ENCODE measurements around the gene ERAL1. TPM values are rescaled to one million over a fixed set of nuclear protein-coding genes. Genes with fewer than 3 reads are reported as not detected.

The ERAL1 gene
- total and polyA plus RNA-seq, 2 donors (not counting 1 experiment from before 2014, with no cell fraction given), result 25.4 to 39.0 TPM

DNA sequence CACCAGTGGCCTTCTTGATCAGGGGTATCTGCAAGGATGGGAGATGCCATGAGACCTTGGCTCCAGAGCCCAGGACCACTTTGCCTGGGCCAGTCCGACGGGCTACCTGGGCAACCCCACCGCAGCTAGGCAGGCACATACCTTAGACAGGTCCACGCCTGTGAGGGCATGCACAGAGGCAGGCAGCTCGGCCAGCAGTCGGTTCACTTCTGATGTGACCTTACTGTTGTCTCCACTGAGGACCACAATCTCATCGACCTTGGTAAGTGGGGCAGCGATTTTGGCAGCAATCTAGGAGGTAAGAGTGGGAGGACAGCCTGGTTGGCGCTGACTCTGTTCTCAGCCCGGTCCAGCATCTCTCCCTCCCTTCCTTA is 25.7 kb downstream of the ERAL1 start:
- Histone ChIP-seq H3K27ac (ENCODE audit: insufficient read depth, low read length) (no peak overlapping the region), H3K79me2 (ENCODE audit: control insufficient read depth, insufficient read depth, low read length) (no peaks in the 10 kb centered on the region), H2AFZ (ENCODE audit: low read length) (no peak overlapping the region), H3K9ac (ENCODE audit: insufficient read depth, low read length) (no peak overlapping the region), H3K4me2 (ENCODE audit: extremely low read depth, insufficient read depth, low read length) (no peak overlapping the region), H3K27me3 (ENCODE audit: control insufficient read depth, insufficient read depth, low read length) (no peaks in the 10 kb centered on the region), H3K4me1 (ENCODE audit: control insufficient read depth, extremely low read depth, insufficient read depth, low read length) (no peaks in the 10 kb centered on the region), H4K20me1 (ENCODE audit: control insufficient read depth, extremely low read depth, insufficient read depth, low read length) (no peaks in the 10 kb centered on the region), H3K9me3 (ENCODE audit: control insufficient read depth, insufficient read depth, low read depth, low read length) (no peaks in the 10 kb centered on the region), H3K36me3 (ENCODE audit: control insufficient read depth, insufficient read depth, low read length) (peaks cover 33% of the 10 kb centered on the region), H3K4me3 (replicated peaks in 1 of 4; ENCODE audit: control extremely low read depth in 1 of 4, insufficient read depth in 1 of 4, low read depth in 3 of 4, low read length in 4 of 4) (no peak overlapping the region)
- TF ChIP-seq EZH2 (IDR thresholded peaks at IDR 0.05; ENCODE audit: low read length, missing control alignments), result no peak
- TF ChIP-seq, protein P1, sequence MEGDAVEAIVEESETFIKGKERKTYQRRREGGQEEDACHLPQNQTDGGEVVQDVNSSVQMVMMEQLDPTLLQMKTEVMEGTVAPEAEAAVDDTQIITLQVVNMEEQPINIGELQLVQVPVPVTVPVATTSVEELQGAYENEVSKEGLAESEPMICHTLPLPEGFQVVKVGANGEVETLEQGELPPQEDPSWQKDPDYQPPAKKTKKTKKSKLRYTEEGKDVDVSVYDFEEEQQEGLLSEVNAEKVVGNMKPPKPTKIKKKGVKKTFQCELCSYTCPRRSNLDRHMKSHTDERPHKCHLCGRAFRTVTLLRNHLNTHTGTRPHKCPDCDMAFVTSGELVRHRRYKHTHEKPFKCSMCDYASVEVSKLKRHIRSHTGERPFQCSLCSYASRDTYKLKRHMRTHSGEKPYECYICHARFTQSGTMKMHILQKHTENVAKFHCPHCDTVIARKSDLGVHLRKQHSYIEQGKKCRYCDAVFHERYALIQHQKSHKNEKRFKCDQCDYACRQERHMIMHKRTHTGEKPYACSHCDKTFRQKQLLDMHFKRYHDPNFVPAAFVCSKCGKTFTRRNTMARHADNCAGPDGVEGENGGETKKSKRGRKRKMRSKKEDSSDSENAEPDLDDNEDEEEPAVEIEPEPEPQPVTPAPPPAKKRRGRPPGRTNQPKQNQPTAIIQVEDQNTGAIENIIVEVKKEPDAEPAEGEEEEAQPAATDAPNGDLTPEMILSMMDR (conservative IDR thresholded peaks at IDR 0.05 in 1 of 2, IDR thresholded peaks at IDR 0.05 in 1 of 2; ENCODE audit: low read depth in 1 of 2, low read length in 2 of 2), result no peak
- DNase-seq (ENCODE audit: low read depth in 2 of 2), result no peak

DNA sequence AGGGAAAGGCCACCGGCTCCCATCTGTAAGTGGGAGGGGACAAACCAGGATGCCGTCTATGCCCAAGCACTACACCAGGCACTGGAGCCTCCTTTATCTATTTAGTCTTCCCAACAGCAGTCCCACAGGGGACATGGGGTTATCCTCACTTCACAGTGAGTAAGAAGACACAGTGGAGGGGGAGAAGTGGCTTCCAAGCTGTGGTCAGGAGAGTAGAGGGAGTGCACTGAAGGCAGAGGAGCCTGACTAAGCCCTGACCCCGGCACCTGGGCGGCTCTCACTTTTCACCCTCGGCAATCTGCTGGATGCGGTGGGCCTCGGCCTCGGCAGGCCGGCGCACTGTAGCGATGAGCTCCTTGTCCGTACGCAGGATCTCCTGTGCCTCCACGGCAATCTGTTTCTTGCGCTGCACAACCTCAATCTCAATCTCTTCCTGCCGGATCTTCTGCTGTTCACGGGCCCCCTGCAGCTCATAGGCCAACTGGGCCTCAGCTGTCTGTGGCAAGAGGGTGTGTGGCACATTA is 26.8 kb downstream of the ERAL1 start:
- Histone ChIP-seq H2AFZ (ENCODE audit: low read length) (no peak overlapping the region), H3K9me3 (ENCODE audit: control insufficient read depth, insufficient read depth, low read depth, low read length) (no peaks in the 10 kb centered on the region), H4K20me1 (ENCODE audit: control insufficient read depth, extremely low read depth, insufficient read depth, low read length) (no peaks in the 10 kb centered on the region), H3K4me1 (ENCODE audit: control insufficient read depth, extremely low read depth, insufficient read depth, low read length) (no peaks in the 10 kb centered on the region), H3K27ac (ENCODE audit: insufficient read depth, low read length) (no peak overlapping the region), H3K79me2 (ENCODE audit: control insufficient read depth, insufficient read depth, low read length) (no peaks in the 10 kb centered on the region), H3K36me3 (ENCODE audit: control insufficient read depth, insufficient read depth, low read length) (peaks cover 35% of the 10 kb centered on the region), H3K4me2 (ENCODE audit: extremely low read depth, insufficient read depth, low read length) (no peak overlapping the region), H3K9ac (ENCODE audit: insufficient read depth, low read length) (no peak overlapping the region), H3K27me3 (ENCODE audit: control insufficient read depth, insufficient read depth, low read length) (no peaks in the 10 kb centered on the region), H3K4me3 (replicated peaks in 1 of 4; ENCODE audit: control extremely low read depth in 1 of 4, insufficient read depth in 1 of 4, low read depth in 3 of 4, low read length in 4 of 4) (no peak overlapping the region)
- DNase-seq (ENCODE audit: low read depth in 2 of 2), result no peak
- TF ChIP-seq, protein P1 (conservative IDR thresholded peaks at IDR 0.05 in 1 of 2, IDR thresholded peaks at IDR 0.05 in 1 of 2; ENCODE audit: low read depth in 1 of 2, low read length in 2 of 2), result no peak
- no peak for TF ChIP-seq EZH2 (IDR thresholded peaks at IDR 0.05; ENCODE audit: low read length, missing control alignments)

DNA sequence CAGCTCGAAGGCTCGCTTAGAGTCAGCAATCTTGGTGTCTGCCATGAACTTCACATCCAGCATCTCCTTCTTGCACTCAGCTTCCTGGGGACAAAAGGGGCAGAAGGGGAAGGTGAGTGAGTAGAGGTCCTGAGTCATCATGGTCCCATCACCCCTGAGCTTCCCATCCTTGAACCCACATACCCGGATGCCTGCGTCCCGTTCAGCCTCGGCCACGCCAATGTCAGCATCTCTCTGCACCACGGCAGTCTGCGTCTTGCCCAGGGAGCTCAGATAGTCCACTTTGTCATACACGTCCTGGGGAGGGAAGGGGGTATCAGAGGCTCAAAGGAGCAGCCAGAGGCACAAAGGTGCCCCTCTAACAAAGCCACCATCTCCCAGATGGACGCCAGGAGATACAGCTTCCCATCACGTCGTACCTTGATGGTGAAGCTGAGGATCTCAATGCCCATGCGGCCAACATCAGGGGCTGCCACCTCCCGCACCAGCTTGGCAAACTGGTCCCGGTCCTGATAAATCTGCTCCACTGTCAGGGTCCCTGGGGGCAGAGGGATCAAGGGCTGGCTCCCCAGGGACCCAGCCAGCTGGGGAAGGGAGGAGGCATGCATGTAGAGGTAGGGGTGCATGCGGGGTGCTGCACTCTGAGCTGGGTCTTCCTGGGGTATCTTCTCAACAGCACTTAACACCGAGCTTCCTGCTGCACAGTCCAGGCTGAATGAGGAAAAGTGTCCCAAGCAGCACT is 27.5 kb downstream of the ERAL1 start:
- H3K9me3 ChIP-seq (ENCODE audit: control insufficient read depth, insufficient read depth, low read depth, low read length), result no peaks in the 10 kb centered on the region
- H2AFZ ChIP-seq (ENCODE audit: low read length), result no peak overlapping the region
- TF ChIP-seq, protein P1 (conservative IDR thresholded peaks at IDR 0.05 in 1 of 2, IDR thresholded peaks at IDR 0.05 in 1 of 2; ENCODE audit: low read depth in 1 of 2, low read length in 2 of 2), result no peak
- no peak for TF ChIP-seq EZH2 (IDR thresholded peaks at IDR 0.05; ENCODE audit: low read length, missing control alignments)
- H3K36me3 ChIP-seq (ENCODE audit: control insufficient read depth, insufficient read depth, low read length), result peaks cover 35% of the 10 kb centered on the region
- no peaks in the 10 kb centered on the region for H4K20me1 ChIP-seq (ENCODE audit: control insufficient read depth, extremely low read depth, insufficient read depth, low read length)
- H3K27ac ChIP-seq (ENCODE audit: insufficient read depth, low read length), result no peak overlapping the region
- no peak overlapping the region for H3K9ac ChIP-seq (ENCODE audit: insufficient read depth, low read length)
- no peak for DNase-seq (ENCODE audit: low read depth in 2 of 2)
- H3K27me3 ChIP-seq (ENCODE audit: control insufficient read depth, insufficient read depth, low read length), result no peaks in the 10 kb centered on the region
- no peak overlapping the region for H3K4me2 ChIP-seq (ENCODE audit: extremely low read depth, insufficient read depth, low read length)
- no peak overlapping the region for H3K4me3 ChIP-seq (replicated peaks in 1 of 4; ENCODE audit: control extremely low read depth in 1 of 4, insufficient read depth in 1 of 4, low read depth in 3 of 4, low read length in 4 of 4)
- H3K4me1 ChIP-seq (ENCODE audit: control insufficient read depth, extremely low read depth, insufficient read depth, low read length), result no peaks in the 10 kb centered on the region
- H3K79me2 ChIP-seq (ENCODE audit: control insufficient read depth, insufficient read depth, low read length), result no peaks in the 10 kb centered on the region

Measured in fibroblast of lung (primary cell).